K562 (cell line): ENCODE results near the gene CFAP92. TPM values are rescaled to one million over a fixed set of nuclear protein-coding genes. Genes with fewer than 3 reads are reported as not detected.

ENCODE experiments used
- ARID1B ChIP-seq: fragments of 450-650 bp; IDR thresholded peaks from 2 replicates; pipeline ENCODE4 v1.6.1; 2016; ENCODE audit warnings: antibody characterized with exemption, mild to moderate bottlenecking, inconsistent platforms
- BRD9 ChIP-seq: fragments of 450-650 bp; IDR thresholded peaks from 2 replicates; pipeline ENCODE4 v1.6.1; 2018; ENCODE audit warnings: low read depth; ENCODE audit not compliant: partially characterized antibody
- C11orf30 ChIP-seq: fragments of 450-650 bp; IDR thresholded peaks from 2 replicates; pipeline ENCODE4 v1.6.1; 2016; ENCODE audit warnings: low read depth, mild to moderate bottlenecking
- DDX20 ChIP-seq: fragments of 450-650 bp; IDR thresholded peaks from 2 replicates; pipeline ENCODE4 v1.6.1; 2016; ENCODE audit warnings: missing genetic modification characterization, low read depth, mild to moderate bottlenecking, missing compliant biosample characterization, moderate library complexity
- DPF2 ChIP-seq: fragments of 450-650 bp; IDR thresholded peaks from 2 replicates; pipeline ENCODE4 v1.6.1; 2016
- ELF2 ChIP-seq: fragments of 250-450 bp; sonication (Bioruptor Pico); IDR thresholded peaks from 2 replicates; pipeline ENCODE4 v1.5.0; 2021; ENCODE audit warnings: mild to moderate bottlenecking
- ETV6 ChIP-seq, 3 experiments: fragments of 150-350 bp in 1 of 3; sonication (generic) in 1 of 3; formaldehyde crosslinking in 1 of 3; IDR thresholded peaks; 2 replicates each; pipeline versions ENCODE4 v1.6.1 to v1.8.0; 2014 to 2022; ENCODE audit warnings: borderline replicate concordance in 2 of 3, low read depth in 2 of 3, antibody characterized with exemption in 1 of 3, low read length in 1 of 3, mild to moderate bottlenecking in 1 of 3, missing genetic modification reagents in 1 of 3
- FOXA1 ChIP-seq: fragments of 450-650 bp; IDR thresholded peaks from 2 replicates; pipeline ENCODE4 v1.6.1; 2016; ENCODE audit warnings: mild to moderate bottlenecking, borderline replicate concordance
- HMG20B ChIP-seq: fragments of 250-450 bp; sonication (Bioruptor Pico); IDR thresholded peaks from 2 replicates; pipeline ENCODE4 v1.5.0; 2021; ENCODE audit warnings: mild to moderate bottlenecking
- HNRNPH1 ChIP-seq: fragments of 200-400 bp; formaldehyde crosslinking; optimal IDR thresholded peaks from 2 replicates; pipeline ENCODE3; 2017; ENCODE audit warnings: low read depth, mild to moderate bottlenecking, low read length, moderate library complexity
- LEF1 ChIP-seq: fragments of 450-650 bp; IDR thresholded peaks from 2 replicates; pipeline ENCODE4 v1.6.1; 2016; ENCODE audit warnings: mild to moderate bottlenecking
- MCM2 ChIP-seq: fragments of 450-650 bp; IDR thresholded peaks from 2 replicates; pipeline ENCODE4 v1.6.1; 2017; ENCODE audit warnings: low read depth, mild to moderate bottlenecking
- MLLT1 ChIP-seq, 2 experiments: fragments of 450-650 bp; IDR thresholded peaks; 2 replicates each; pipeline ENCODE4 v1.6.1; 2016
- PHF8 ChIP-seq: fragments of 200-600 bp; sonication (generic); IDR thresholded peaks from 2 replicates; pipeline ENCODE4 v1.6.1; 2012; ENCODE audit warnings: mixed run types, mild to moderate bottlenecking, inconsistent platforms, low read length, moderate library complexity, borderline replicate concordance
- SAFB2 ChIP-seq: fragments of 200-400 bp; formaldehyde crosslinking; IDR thresholded peaks from 2 replicates; pipeline ENCODE4 v1.6.1; 2018; ENCODE audit warnings: borderline replicate concordance, low read length, low read depth, moderate library complexity; ENCODE audit not compliant: severe bottlenecking
- SNIP1 ChIP-seq: fragments of 450-650 bp; IDR thresholded peaks from 2 replicates; pipeline ENCODE4 v1.7.1; 2017; ENCODE audit warnings: low read depth, mild to moderate bottlenecking
- TCF3 ChIP-seq: sonication (generic); formaldehyde crosslinking; IDR thresholded peaks from 2 replicates; pipeline ENCODE4 v1.4.0; 2020; ENCODE audit warnings: mild to moderate bottlenecking, missing genetic modification reagents
- ZNF124 ChIP-seq: sonication (generic); formaldehyde crosslinking; IDR thresholded peaks from 2 replicates; pipeline ENCODE4 v1.8.1; 2022; ENCODE audit warnings: missing genetic modification reagents
- ZNF212 ChIP-seq: fragments of 450-650 bp; formaldehyde crosslinking; IDR thresholded peaks from 2 replicates; pipeline ENCODE4 v1.4.0; 2020; ENCODE audit warnings: mild to moderate bottlenecking
- ZNF280A ChIP-seq: fragments of 450-650 bp; IDR thresholded peaks from 2 replicates; pipeline ENCODE4 v1.6.1; 2018; ENCODE audit warnings: mild to moderate bottlenecking, low read depth; ENCODE audit not compliant: partially characterized antibody
- ZNF354B ChIP-seq: fragments of 250-450 bp; sonication (Bioruptor Pico); IDR thresholded peaks from 2 replicates; pipeline ENCODE4 v1.4.0; 2020
- ZNF76 ChIP-seq: fragments of 250-450 bp; sonication (Bioruptor Pico); IDR thresholded peaks from 2 replicates; pipeline ENCODE4 v1.4.0; 2020; ENCODE audit warnings: mild to moderate bottlenecking, moderate library complexity, borderline replicate concordance
- ZSCAN29 ChIP-seq: fragments of 450-650 bp; IDR thresholded peaks from 2 replicates; pipeline ENCODE4 v1.6.1; 2017
- polyA plus RNA-seq, 8 experiments: library from polyadenylated mRNA; depleted of rRNA in 4 of 8; stranded (reverse) in 5 of 8; unstranded in 3 of 8; fragments of >200 nt; fragmentation: Nextera tagmentation in 2 of 8; fragmentation: Illumina TruSeq in 1 of 8; extraction: Ambion mirVana in 2 of 8; extraction: Trizol in 1 of 8; gene quantifications; 2 replicates each; pipeline versions ENCODE4 v1.2.1 to v1.2.3, GENCODE V29; 2011 to 2014; ENCODE audit warnings: inconsistent platforms in 1 of 8, missing spikeins in 1 of 8
- total RNA-seq, 7 experiments: library from RNA; depleted of rRNA in 6 of 7; stranded (reverse); fragments of >200 nt in 6 of 7; fragmentation: Illumina TruSeq in 2 of 7; extraction: Trizol in 2 of 7; gene quantifications; 2 replicates each; pipeline versions ENCODE4 v1.2.1 to v1.2.3, GENCODE V29; 2011 to 2021; ENCODE audit warnings: low replicate concordance in 1 of 7
- TF ChIP-seq, protein P1 (sequence below): conservative IDR thresholded peaks from 2 replicates; pipeline ENCODE4 v1.6.1; 2011; ENCODE audit warnings: low read depth, mild to moderate bottlenecking, low read length; ENCODE audit not compliant: control insufficient read depth
- TF ChIP-seq, protein P2 (sequence below): sonication (generic); formaldehyde crosslinking; IDR thresholded peaks from 2 replicates; pipeline ENCODE4 v1.5.0; 2020; ENCODE audit warnings: missing genetic modification reagents

Gene CFAP92
- total and polyA plus RNA-seq, 9 of the 15 experiments (the other 6 are each of a cell fraction or from before 2014, with no cell fraction given) = 0.06 to 0.62 (median 0.36) TPM

- no peak for TF ChIP-seq ZSCAN29
- TF ChIP-seq SAFB2 = no peak
- TF ChIP-seq MLLT1 (IDR thresholded peaks at IDR 0.05) = no peak
- no peak for TF ChIP-seq ZNF124 (CRISPR knock-in tag)
- no peak for TF ChIP-seq TCF3
- no peak for TF ChIP-seq MCM2
- TF ChIP-seq, protein P1, sequence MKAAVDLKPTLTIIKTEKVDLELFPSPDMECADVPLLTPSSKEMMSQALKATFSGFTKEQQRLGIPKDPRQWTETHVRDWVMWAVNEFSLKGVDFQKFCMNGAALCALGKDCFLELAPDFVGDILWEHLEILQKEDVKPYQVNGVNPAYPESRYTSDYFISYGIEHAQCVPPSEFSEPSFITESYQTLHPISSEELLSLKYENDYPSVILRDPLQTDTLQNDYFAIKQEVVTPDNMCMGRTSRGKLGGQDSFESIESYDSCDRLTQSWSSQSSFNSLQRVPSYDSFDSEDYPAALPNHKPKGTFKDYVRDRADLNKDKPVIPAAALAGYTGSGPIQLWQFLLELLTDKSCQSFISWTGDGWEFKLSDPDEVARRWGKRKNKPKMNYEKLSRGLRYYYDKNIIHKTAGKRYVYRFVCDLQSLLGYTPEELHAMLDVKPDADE = no peak
- TF ChIP-seq BRD9 = peak; percentile 100
- no peak for TF ChIP-seq HMG20B (CRISPR knock-in tag)
- TF ChIP-seq ZNF354B (CRISPR knock-in tag) = no peak
- no peak for TF ChIP-seq SNIP1
- TF ChIP-seq ETV6 (IDR thresholded peaks at IDR 0.05; ENCODE audit: borderline replicate concordance in 1 of 2, low read depth in 2 of 2, low read length in 1 of 2) = no peak
- TF ChIP-seq ETV6 (CRISPR knock-in tag; IDR thresholded peaks at IDR 0.05; ENCODE audit: borderline replicate concordance) = no peak
- TF ChIP-seq FOXA1 = no peak
- TF ChIP-seq, protein P2, sequence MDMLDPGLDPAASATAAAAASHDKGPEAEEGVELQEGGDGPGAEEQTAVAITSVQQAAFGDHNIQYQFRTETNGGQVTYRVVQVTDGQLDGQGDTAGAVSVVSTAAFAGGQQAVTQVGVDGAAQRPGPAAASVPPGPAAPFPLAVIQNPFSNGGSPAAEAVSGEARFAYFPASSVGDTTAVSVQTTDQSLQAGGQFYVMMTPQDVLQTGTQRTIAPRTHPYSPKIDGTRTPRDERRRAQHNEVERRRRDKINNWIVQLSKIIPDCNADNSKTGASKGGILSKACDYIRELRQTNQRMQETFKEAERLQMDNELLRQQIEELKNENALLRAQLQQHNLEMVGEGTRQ = no peak
- TF ChIP-seq ZNF212 = no peak
- no peak for TF ChIP-seq PHF8
- TF ChIP-seq ARID1B = 0 out of 2 replicates have a peak, but pooled peaks have one; percentile 17
- TF ChIP-seq C11orf30 = peak; percentile 96
- no peak for TF ChIP-seq ELF2 (CRISPR knock-in tag)
- no peak for TF ChIP-seq LEF1
- no peak for TF ChIP-seq HNRNPH1
- no peak for TF ChIP-seq ZNF280A
- TF ChIP-seq ZNF76 (CRISPR knock-in tag) = no peak
- TF ChIP-seq DPF2 = no peak
- TF ChIP-seq DDX20 (tag) = no peak
Measured at GRCh38 chr3:128867200-128868125, 126.4 kb downstream of the CFAP92 start (continued).
